K562 (cell line): ENCODE results near the gene TENM4. TPM values are rescaled to one million over a fixed set of nuclear protein-coding genes. Genes with fewer than 3 reads are reported as not detected.
"Not testable (repeated sequence)": the region's sequence is repeated elsewhere in the genome, so short reads cannot be mapped to it uniquely, and the experiment has no call there.

ENCODE experiments used
- ATAC-seq: fragments of 200-7000 bp; cut with Tn5 transposase; 3 replicates; pipeline ENCODE4 v1.9.1; 2020; ENCODE audit warnings: moderate library complexity
- BruUV-seq: library from RNA; stranded (reverse); fragments of 400-500 nt; replicated peaks from 2 replicates; lab custom pipeline; 2021; lab: Mats Ljungman, UMichigan
- CTCF ChIA-PET: fragments of 300-600 bp; formaldehyde crosslinking; extraction: SDS; loops from one replicate; lab custom pipeline; 2021; ENCODE audit warnings: low intra/inter-chr PET ratio; lab: Yijun Ruan, JAX
- POLR2A ChIA-PET: fragments of 300-600, 350-650 bp; sonication (Branson Sonifier 250); formaldehyde crosslinking; extraction: SDS; loops from one replicate; lab custom pipeline; 2021; ENCODE audit warnings: antibody characterized with exemption, inconsistent platforms; lab: Yijun Ruan, JAX
- DNase-seq, 4 experiments: peaks; one replicate each; pipeline versions ENCODE4 v3.0.0 to v3.0.0-alpha.2; 2011 to 2018; ENCODE audit warnings: low spot score in 3 of 4, mixed read lengths in 3 of 4; ENCODE audit errors: extremely low read depth in 1 of 4
- FAIRE-seq: peaks from 2 replicates; lab custom pipeline; 2011; peaks lifted over from hg19 to GRCh38; lab: Jason Lieb, UNC
- H2AFZ ChIP-seq: 2 replicates; pipeline ENCODE4 v1.6.0; 2011; ENCODE audit warnings: low read depth, low read length, control low read depth, inconsistent platforms
- H3K27ac ChIP-seq: fragments of 200-600 bp; 3 replicates; pipeline ENCODE4 v1.8.0; 2011; ENCODE audit warnings: low read depth, mild to moderate bottlenecking, control low read depth, inconsistent platforms, low read length, moderate library complexity, mixed read lengths; ENCODE audit errors: extremely low read depth
- H3K27me3 ChIP-seq, 2 experiments: fragments of 300-600 bp in 1 of 2; 2 replicates in 1 of 2; 3 replicates in 1 of 2; pipeline versions ENCODE4 v1.6.0 to v1.8.0; 2011; ENCODE audit warnings: inconsistent platforms in 2 of 2, low read length in 2 of 2, mild to moderate bottlenecking in 1 of 2, mixed read lengths in 1 of 2, moderate library complexity in 1 of 2; ENCODE audit not compliant: control insufficient read depth in 2 of 2, insufficient read depth in 2 of 2
- H3K36me3 ChIP-seq: fragments of 300-600 bp; 3 replicates; pipeline ENCODE4 v1.8.0; 2011; ENCODE audit warnings: mild to moderate bottlenecking, low read length, inconsistent platforms; ENCODE audit not compliant: control insufficient read depth, insufficient read depth
- H3K4me1 ChIP-seq, 2 experiments: fragments of 200-600 bp in 1 of 2; replicated peaks in 1 of 2; 2 replicates in 1 of 2; 3 replicates in 1 of 2; pipeline versions ENCODE4 v1.5.1 to v1.8.0; 2011; ENCODE audit warnings: inconsistent platforms in 2 of 2, low read length in 2 of 2, mild to moderate bottlenecking in 1 of 2, mixed read lengths in 1 of 2, moderate library complexity in 1 of 2; ENCODE audit not compliant: control insufficient read depth in 2 of 2, insufficient read depth in 2 of 2
- H3K4me2 ChIP-seq: 2 replicates; pipeline ENCODE4 v1.6.1; 2011; ENCODE audit warnings: low read length, control low read depth, inconsistent platforms, mixed read lengths; ENCODE audit not compliant: insufficient read depth
- H3K4me3 ChIP-seq: fragments of 200-600 bp; sonication (generic), shearing (Covaris generic); 2 replicates; pipeline ENCODE4 v1.5.1; 2016; ENCODE audit warnings: control low read depth, inconsistent platforms
- H3K79me2 ChIP-seq: fragments of 200-600 bp; 3 replicates; pipeline ENCODE4 v1.8.0; 2011; ENCODE audit warnings: low read length, inconsistent platforms; ENCODE audit not compliant: control insufficient read depth, insufficient read depth
- H3K9ac ChIP-seq, 2 experiments: 2 replicates each; pipeline versions ENCODE4 v1.6.0 to v1.6.1; 2011; ENCODE audit warnings: low read depth in 2 of 2, low read length in 2 of 2, control low read depth in 1 of 2, inconsistent platforms in 1 of 2, mild to moderate bottlenecking in 1 of 2, mixed read lengths in 1 of 2; ENCODE audit not compliant: insufficient read depth in 1 of 2
- H3K9me1 ChIP-seq: one replicate; pipeline ENCODE4 v1.6.0; 2011; ENCODE audit warnings: inconsistent platforms, mild to moderate bottlenecking, low read length, moderate library complexity; ENCODE audit not compliant: control insufficient read depth, insufficient read depth
- H3K9me3 ChIP-seq: replicated peaks from 2 replicates; pipeline ENCODE4 v1.5.1; 2011; ENCODE audit warnings: low read depth, low read length, inconsistent platforms; ENCODE audit not compliant: control insufficient read depth, insufficient read depth
- H4K20me1 ChIP-seq: replicated peaks from 2 replicates; pipeline ENCODE4 v1.6.1; 2011; ENCODE audit warnings: low read length, inconsistent platforms, mixed read lengths; ENCODE audit not compliant: control insufficient read depth, insufficient read depth
- BCL6 ChIP-seq: fragments of 250-450 bp; sonication (Bioruptor Pico); IDR thresholded peaks from 2 replicates; pipeline ENCODE4 v1.4.0; 2020
- GATA2 ChIP-seq: sonication (generic); formaldehyde crosslinking; IDR thresholded peaks from 2 replicates; pipeline ENCODE4 v1.4.0; 2020; ENCODE audit warnings: mild to moderate bottlenecking, missing genetic modification reagents
- NCOA2 ChIP-seq, 2 experiments: fragments of 450-650 bp; IDR thresholded peaks; 2 replicates each; pipeline ENCODE4 v1.6.1; 2018; ENCODE audit warnings: mild to moderate bottlenecking in 2 of 2, moderate library complexity in 1 of 2; ENCODE audit not compliant: partially characterized antibody in 2 of 2
- PPARD ChIP-seq: fragments of 250-450 bp; sonication (Bioruptor Pico); IDR thresholded peaks from 2 replicates; pipeline ENCODE4 v1.8.0; 2022; ENCODE audit warnings: inconsistent platforms, mild to moderate bottlenecking, moderate library complexity
- SIN3A ChIP-seq, 2 experiments: fragments of 150-350 bp in 1 of 2; IDR thresholded peaks; 2 replicates each; pipeline ENCODE4 v1.6.1; 2011 to 2016; ENCODE audit warnings: borderline replicate concordance in 2 of 2, low read depth in 2 of 2, low read length in 2 of 2, mild to moderate bottlenecking in 2 of 2, moderate library complexity in 2 of 2; ENCODE audit not compliant: control insufficient read depth in 1 of 2
- SP2 ChIP-seq: IDR thresholded peaks from 2 replicates; pipeline ENCODE4 v1.6.1; 2011; ENCODE audit warnings: mild to moderate bottlenecking, low read depth, low read length, moderate library complexity; ENCODE audit not compliant: poor library complexity, severe bottlenecking; ENCODE audit errors: extremely low read depth
- TGIF2 ChIP-seq: sonication (generic); formaldehyde crosslinking; IDR thresholded peaks from 2 replicates; pipeline ENCODE4 v1.8.1; 2022; ENCODE audit warnings: mild to moderate bottlenecking, missing genetic modification reagents, moderate library complexity
- ZNF133 ChIP-seq: fragments of 250-450 bp; sonication (Bioruptor Pico); IDR thresholded peaks from 2 replicates; pipeline ENCODE4 v1.4.0; 2020; ENCODE audit warnings: mild to moderate bottlenecking
- ZNF584 ChIP-seq: fragments of 200-800 bp; sonication (Bioruptor generic); IDR thresholded peaks from 2 replicates; pipeline ENCODE4 v1.6.1; 2016; ENCODE audit warnings: low read depth, mild to moderate bottlenecking, missing genetic modification characterization, missing compliant biosample characterization
- ZNF766 ChIP-seq: fragments of 200-800 bp; sonication (Bioruptor generic); conservative IDR thresholded peaks from 2 replicates; pipeline ENCODE4 v1.6.1; 2016; ENCODE audit warnings: missing genetic modification characterization, missing compliant biosample characterization
- WGBS: fragments of 100-300 bp; shearing (Covaris generic); methylation state at CpG from one replicate; pipeline ENCODE4 v1.1.6; 2016; ENCODE audit warnings: low coverage, mixed read lengths; ENCODE audit not compliant: insufficient coverage; ENCODE audit errors: missing lambda C conversion rate; 5-methylcytosine and 5-hydroxymethylcytosine counted together
- in situ Hi-C: fragments of 300-500 bp; cut with MboI; formaldehyde crosslinking; loops from 4 replicates; pipeline ENCODE4 v1.15.0; 2018; ENCODE audit warnings: inconsistent platforms, mixed read lengths
- intact Hi-C: fragments of 100-400 bp; cut with micrococcal nuclease; formaldehyde crosslinking; loops from 2 replicates; pipeline ENCODE4 v1.14.2; 2022
- polyA plus RNA-seq, 8 experiments: library from polyadenylated mRNA; depleted of rRNA in 4 of 8; stranded (reverse) in 5 of 8; unstranded in 3 of 8; fragments of >200 nt; fragmentation: Nextera tagmentation in 2 of 8; fragmentation: Illumina TruSeq in 1 of 8; extraction: Ambion mirVana in 2 of 8; extraction: Trizol in 1 of 8; gene quantifications; 2 replicates each; pipeline versions ENCODE4 v1.2.1 to v1.2.3, GENCODE V29; 2011 to 2014; ENCODE audit warnings: inconsistent platforms in 1 of 8, missing spikeins in 1 of 8
- total RNA-seq, 7 experiments: library from RNA; depleted of rRNA in 6 of 7; stranded (reverse); fragments of >200 nt in 6 of 7; fragmentation: Illumina TruSeq in 2 of 7; extraction: Trizol in 2 of 7; gene quantifications; 2 replicates each; pipeline versions ENCODE4 v1.2.1 to v1.2.3, GENCODE V29; 2011 to 2021; ENCODE audit warnings: low replicate concordance in 1 of 7

Gene TENM4
- total and polyA plus RNA-seq, 9 of the 15 experiments (the other 6 are each of a cell fraction or from before 2014, with no cell fraction given), result 0.16 TPM; not detected in 8

GRCh38 chr11:79192836-79193235 lies 248.0 kb downstream of the TENM4 start:
- no peak overlapping the region for H2AFZ ChIP-seq
- ChIA-PET CTCF (no interaction called here), POLR2A (interaction anchor here (0.7 kb wide), 1 partner anchor 13 kb away, joined by 3 read pairs; no protein-coding TSS in a partner anchor)
- TF ChIP-seq NCOA2 (IDR thresholded peaks at IDR 0.05; ENCODE audit: partially characterized antibody in 2 of 2) (no peak), SP2 (no peak), TGIF2 (CRISPR knock-in tag) (no peak), GATA2 (CRISPR knock-in tag) (no peak), SIN3A (IDR thresholded peaks at IDR 0.05; ENCODE audit: borderline replicate concordance in 2 of 2, control insufficient read depth in 1 of 2, low read depth in 2 of 2, low read length in 2 of 2) (no peak), ZNF133 (no peak), PPARD (no peak), ZNF766 (CRISPR knock-in tag) (no peak), ZNF584 (CRISPR knock-in tag) (no peak), BCL6 (no peak)
- intact Hi-C loops (no loop called here), in situ Hi-C loops (no loop called here)
- H3K27me3 ChIP-seq, result no peaks in the 10 kb centered on the region; a peak in 2 of 5 replicates
- no peaks in the 10 kb centered on the region for H3K9me1 ChIP-seq
- ATAC-seq (no peak), FAIRE-seq (no peak), DNase-seq (no peak)
- H3K36me3 ChIP-seq, result no peaks in the 10 kb centered on the region
- H3K4me2 ChIP-seq, result no peak overlapping the region
- 0% methylated on average over 2 of the region's 2 CpGs for WGBS
- no peak overlapping the region for H3K9ac ChIP-seq
- H3K27ac ChIP-seq, result no peak overlapping the region
- no peaks in the 10 kb centered on the region for H3K79me2 ChIP-seq
- H3K4me1 ChIP-seq, result no peaks in the 10 kb centered on the region
- H3K4me3 ChIP-seq, result no peak overlapping the region
- H3K9me3 ChIP-seq, result no peaks in the 10 kb centered on the region
- H4K20me1 ChIP-seq, result no peaks in the 10 kb centered on the region
- no TSS peak for BruUV-seq

- H3K36me3 ChIP-seq, H3K9ac ChIP-seq, H3K27me3 ChIP-seq, POLR2A ChIA-PET, H3K4me2 ChIP-seq, BruUV-seq, H3K9me3 ChIP-seq, H2AFZ ChIP-seq, H4K20me1 ChIP-seq, H3K27ac ChIP-seq, H3K4me1 ChIP-seq, ATAC-seq, H3K9me1 ChIP-seq, in situ Hi-C loops, FAIRE-seq, DNase-seq, H3K79me2 ChIP-seq, intact Hi-C loops, CTCF ChIA-PET, H3K4me3 ChIP-seq: not testable (repeated sequence)
- 3% methylated on average over 8 of the region's 29 CpGs for WGBS
Observed at GRCh38 chr11:79191716-79192115, 249.1 kb downstream of the TENM4 start.
